GM12878 (cell line): ENCODE data around the gene SMG6. TPM values are rescaled to one million over a fixed set of nuclear protein-coding genes. Genes with fewer than 3 reads are reported as not detected.

Experiments used
- ATF7 ChIP-seq: fragments of 450-650 bp; IDR thresholded peaks from 2 replicates; pipeline ENCODE4 v1.6.1; 2016; ENCODE audit warnings: low read depth, mild to moderate bottlenecking
- CEBPB ChIP-seq, 2 experiments: fragments of 150-350 bp in 1 of 2; IDR thresholded peaks; 2 replicates each; pipeline ENCODE4 v1.6.1; 2012 to 2014; ENCODE audit warnings: low read depth in 2 of 2, low read length in 2 of 2, borderline replicate concordance in 1 of 2, inconsistent platforms in 1 of 2
- FOXM1 ChIP-seq: IDR thresholded peaks from 2 replicates; pipeline ENCODE4 v1.6.1; 2012; ENCODE audit warnings: low read depth, mild to moderate bottlenecking, inconsistent platforms, low read length, moderate library complexity
- IKZF2 ChIP-seq, 2 experiments: fragments of 450-650 bp; IDR thresholded peaks; 2 replicates each; pipeline ENCODE4 v1.6.1; 2017; ENCODE audit warnings: mild to moderate bottlenecking in 2 of 2, moderate library complexity in 2 of 2
- KLF5 ChIP-seq: fragments of 450-650 bp; IDR thresholded peaks from 2 replicates; pipeline ENCODE4 v1.6.1; 2014; ENCODE audit warnings: mild to moderate bottlenecking; ENCODE audit not compliant: partially characterized antibody
- MXI1 ChIP-seq: fragments of 150-350 bp; IDR thresholded peaks from 2 replicates; pipeline ENCODE4 v1.6.1; 2011; ENCODE audit warnings: low read depth, mild to moderate bottlenecking, inconsistent platforms, low read length, improper control_type of control experiment
- SIN3A ChIP-seq: IDR thresholded peaks from 2 replicates; pipeline ENCODE4 v1.6.1; 2012; ENCODE audit warnings: low read depth, low read length, improper control_type of control experiment
- TCF3 ChIP-seq: IDR thresholded peaks from 2 replicates; pipeline ENCODE4 v1.6.1; 2012; ENCODE audit warnings: low read depth, mild to moderate bottlenecking, low read length, borderline replicate concordance; ENCODE audit not compliant: insufficient read depth
- ZNF384 ChIP-seq: IDR thresholded peaks from 2 replicates; pipeline ENCODE4 v1.6.1; 2012; ENCODE audit warnings: low read depth, mild to moderate bottlenecking, low read length, improper control_type of control experiment, borderline replicate concordance
- ZSCAN29 ChIP-seq: fragments of 450-650 bp; IDR thresholded peaks from 2 replicates; pipeline ENCODE4 v1.6.1; 2017; ENCODE audit warnings: mild to moderate bottlenecking, moderate library complexity
- ZZZ3 ChIP-seq: IDR thresholded peaks from 2 replicates; pipeline ENCODE4 v1.6.1; 2011; ENCODE audit warnings: low read depth; ENCODE audit not compliant: control insufficient read depth, insufficient read length
- polyA plus RNA-seq, 11 experiments: library from polyadenylated mRNA; depleted of rRNA in 4 of 11; unstranded in 6 of 11; stranded (reverse) in 5 of 11; fragments of >200 nt; fragmentation: Nextera tagmentation in 4 of 11; fragmentation: Illumina TruSeq in 1 of 11; extraction: Ambion mirVana in 4 of 11; extraction: Trizol in 1 of 11; gene quantifications; 1 replicate in 1 of 11; 2 replicates in 10 of 11; pipeline versions ENCODE4 v1.2.1 to v1.2.3, GENCODE V29; 2011 to 2016; ENCODE audit warnings: inconsistent platforms in 2 of 11, missing spikeins in 2 of 11, low read depth in 1 of 11
- total RNA-seq, 4 experiments: library from RNA; depleted of rRNA in 3 of 4; stranded (reverse); fragments of >200 nt in 3 of 4; fragmentation: Illumina TruSeq in 1 of 4; extraction: Trizol in 1 of 4; gene quantifications; 2 replicates each; pipeline versions ENCODE4 v1.2.1 to v1.2.3, GENCODE V29; 2013 to 2021
- TF ChIP-seq, protein P1 (sequence below): fragments of 450-650 bp; IDR thresholded peaks from 2 replicates; pipeline ENCODE4 v1.6.1; 2018; ENCODE audit warnings: mild to moderate bottlenecking, low read depth, moderate library complexity; ENCODE audit not compliant: partially characterized antibody
- TF ChIP-seq, protein P2 (sequence below): fragments of 450-650 bp; IDR thresholded peaks from 2 replicates; pipeline ENCODE4 v1.6.1; 2017; ENCODE audit warnings: borderline replicate concordance
- TF ChIP-seq, protein P3 (sequence below): fragments of 450-650 bp; formaldehyde crosslinking; IDR thresholded peaks from 2 replicates; pipeline ENCODE4 v1.4.0; 2020; ENCODE audit warnings: mild to moderate bottlenecking, moderate library complexity
- TF ChIP-seq, protein P4 (sequence below), 3 experiments: IDR thresholded peaks in 2 of 3; conservative IDR thresholded peaks in 1 of 3; 2 replicates each; pipeline ENCODE4 v1.5.1; 2011; ENCODE audit warnings: low read depth in 3 of 3, low read length in 3 of 3, mild to moderate bottlenecking in 3 of 3, control low read depth in 2 of 3, moderate library complexity in 2 of 3, inconsistent platforms in 1 of 3, mixed read lengths in 1 of 3; ENCODE audit not compliant: control insufficient read depth in 2 of 3, insufficient read depth in 1 of 3; ENCODE audit errors: extremely low read depth in 1 of 3
- TF ChIP-seq, protein P5 (sequence below): IDR thresholded peaks from 2 replicates; pipeline ENCODE4 v1.6.1; 2011; ENCODE audit warnings: low read depth, mild to moderate bottlenecking, low read length, moderate library complexity, borderline replicate concordance; ENCODE audit errors: extremely low read depth

SMG6 gene
- total and polyA plus RNA-seq, 10 of the 15 experiments (the other 5 are each of a cell fraction or from before 2014, with no cell fraction given): 0.58 to 28.7 (median 15.7) TPM

DNA sequence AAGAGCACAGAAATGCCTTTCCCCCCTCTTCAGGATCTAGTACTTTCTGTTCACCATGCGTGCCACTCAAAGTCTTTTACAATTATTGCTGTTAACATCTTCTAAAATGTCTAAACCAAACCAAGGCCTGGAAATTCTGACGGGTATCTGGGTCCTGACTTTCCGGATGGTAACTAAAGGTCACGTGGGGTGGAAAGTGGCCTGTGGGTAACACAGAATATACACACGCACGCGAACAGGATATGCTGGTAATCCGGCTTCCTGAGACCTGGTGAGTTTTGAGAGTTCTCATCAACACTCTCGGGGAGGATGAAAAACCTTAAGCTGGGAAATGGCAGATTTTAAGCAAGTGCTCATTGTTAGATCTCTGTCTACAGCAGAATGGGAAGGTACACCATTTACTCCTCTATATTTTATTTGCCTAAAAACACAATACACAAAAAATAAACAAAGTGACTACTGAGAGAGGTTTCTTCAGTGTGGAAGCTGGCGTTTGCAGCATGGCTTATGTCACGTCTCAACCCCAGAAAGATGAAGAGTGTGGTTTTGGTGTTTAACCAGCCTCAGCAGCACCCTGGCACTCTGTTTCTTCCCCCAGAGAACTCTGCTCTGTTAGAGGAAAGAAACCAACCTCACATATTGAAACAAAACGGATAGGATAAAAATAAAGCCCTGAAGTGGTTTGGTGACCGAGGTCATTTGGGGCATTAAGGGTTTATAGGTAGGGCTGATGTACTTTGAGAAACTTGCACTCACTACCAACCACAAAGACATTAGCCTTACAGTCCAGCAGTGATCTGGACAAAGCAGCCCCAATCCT, 37.3 kb downstream of the SMG6 start (continued):
- TF ChIP-seq, protein P1, sequence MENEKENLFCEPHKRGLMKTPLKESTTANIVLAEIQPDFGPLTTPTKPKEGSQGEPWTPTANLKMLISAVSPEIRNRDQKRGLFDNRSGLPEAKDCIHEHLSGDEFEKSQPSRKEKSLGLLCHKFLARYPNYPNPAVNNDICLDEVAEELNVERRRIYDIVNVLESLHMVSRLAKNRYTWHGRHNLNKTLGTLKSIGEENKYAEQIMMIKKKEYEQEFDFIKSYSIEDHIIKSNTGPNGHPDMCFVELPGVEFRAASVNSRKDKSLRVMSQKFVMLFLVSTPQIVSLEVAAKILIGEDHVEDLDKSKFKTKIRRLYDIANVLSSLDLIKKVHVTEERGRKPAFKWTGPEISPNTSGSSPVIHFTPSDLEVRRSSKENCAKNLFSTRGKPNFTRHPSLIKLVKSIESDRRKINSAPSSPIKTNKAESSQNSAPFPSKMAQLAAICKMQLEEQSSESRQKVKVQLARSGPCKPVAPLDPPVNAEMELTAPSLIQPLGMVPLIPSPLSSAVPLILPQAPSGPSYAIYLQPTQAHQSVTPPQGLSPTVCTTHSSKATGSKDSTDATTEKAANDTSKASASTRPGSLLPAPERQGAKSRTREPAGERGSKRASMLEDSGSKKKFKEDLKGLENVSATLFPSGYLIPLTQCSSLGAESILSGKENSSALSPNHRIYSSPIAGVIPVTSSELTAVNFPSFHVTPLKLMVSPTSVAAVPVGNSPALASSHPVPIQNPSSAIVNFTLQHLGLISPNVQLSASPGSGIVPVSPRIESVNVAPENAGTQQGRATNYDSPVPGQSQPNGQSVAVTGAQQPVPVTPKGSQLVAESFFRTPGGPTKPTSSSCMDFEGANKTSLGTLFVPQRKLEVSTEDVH: peak; percentile 25
- TF ChIP-seq, protein P2, sequence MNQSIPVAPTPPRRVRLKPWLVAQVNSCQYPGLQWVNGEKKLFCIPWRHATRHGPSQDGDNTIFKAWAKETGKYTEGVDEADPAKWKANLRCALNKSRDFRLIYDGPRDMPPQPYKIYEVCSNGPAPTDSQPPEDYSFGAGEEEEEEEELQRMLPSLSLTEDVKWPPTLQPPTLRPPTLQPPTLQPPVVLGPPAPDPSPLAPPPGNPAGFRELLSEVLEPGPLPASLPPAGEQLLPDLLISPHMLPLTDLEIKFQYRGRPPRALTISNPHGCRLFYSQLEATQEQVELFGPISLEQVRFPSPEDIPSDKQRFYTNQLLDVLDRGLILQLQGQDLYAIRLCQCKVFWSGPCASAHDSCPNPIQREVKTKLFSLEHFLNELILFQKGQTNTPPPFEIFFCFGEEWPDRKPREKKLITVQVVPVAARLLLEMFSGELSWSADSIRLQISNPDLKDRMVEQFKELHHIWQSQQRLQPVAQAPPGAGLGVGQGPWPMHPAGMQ: no peak
- TF ChIP-seq ZSCAN29: peak; percentile 81; the same call in 1 of the 2 replicates
- TF ChIP-seq TCF3: peak; percentile 45; the same call in 1 of the 2 replicates
- TF ChIP-seq ZZZ3: no peak
- peak; percentile 63 for TF ChIP-seq MXI1
- TF ChIP-seq FOXM1: peak; percentile 95
- no peak for TF ChIP-seq CEBPB (IDR thresholded peaks at IDR 0.05; ENCODE audit: borderline replicate concordance in 1 of 2, low read depth in 2 of 2, low read length in 2 of 2)
- TF ChIP-seq, protein P3, sequence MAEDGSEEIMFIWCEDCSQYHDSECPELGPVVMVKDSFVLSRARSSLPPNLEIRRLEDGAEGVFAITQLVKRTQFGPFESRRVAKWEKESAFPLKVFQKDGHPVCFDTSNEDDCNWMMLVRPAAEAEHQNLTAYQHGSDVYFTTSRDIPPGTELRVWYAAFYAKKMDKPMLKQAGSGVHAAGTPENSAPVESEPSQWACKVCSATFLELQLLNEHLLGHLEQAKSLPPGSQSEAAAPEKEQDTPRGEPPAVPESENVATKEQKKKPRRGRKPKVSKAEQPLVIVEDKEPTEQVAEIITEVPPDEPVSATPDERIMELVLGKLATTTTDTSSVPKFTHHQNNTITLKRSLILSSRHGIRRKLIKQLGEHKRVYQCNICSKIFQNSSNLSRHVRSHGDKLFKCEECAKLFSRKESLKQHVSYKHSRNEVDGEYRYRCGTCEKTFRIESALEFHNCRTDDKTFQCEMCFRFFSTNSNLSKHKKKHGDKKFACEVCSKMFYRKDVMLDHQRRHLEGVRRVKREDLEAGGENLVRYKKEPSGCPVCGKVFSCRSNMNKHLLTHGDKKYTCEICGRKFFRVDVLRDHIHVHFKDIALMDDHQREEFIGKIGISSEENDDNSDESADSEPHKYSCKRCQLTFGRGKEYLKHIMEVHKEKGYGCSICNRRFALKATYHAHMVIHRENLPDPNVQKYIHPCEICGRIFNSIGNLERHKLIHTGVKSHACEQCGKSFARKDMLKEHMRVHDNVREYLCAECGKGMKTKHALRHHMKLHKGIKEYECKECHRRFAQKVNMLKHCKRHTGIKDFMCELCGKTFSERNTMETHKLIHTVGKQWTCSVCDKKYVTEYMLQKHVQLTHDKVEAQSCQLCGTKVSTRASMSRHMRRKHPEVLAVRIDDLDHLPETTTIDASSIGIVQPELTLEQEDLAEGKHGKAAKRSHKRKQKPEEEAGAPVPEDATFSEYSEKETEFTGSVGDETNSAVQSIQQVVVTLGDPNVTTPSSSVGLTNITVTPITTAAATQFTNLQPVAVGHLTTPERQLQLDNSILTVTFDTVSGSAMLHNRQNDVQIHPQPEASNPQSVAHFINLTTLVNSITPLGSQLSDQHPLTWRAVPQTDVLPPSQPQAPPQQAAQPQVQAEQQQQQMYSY (CRISPR knock-in tag): peak; percentile 38; the same call in 1 of the 2 replicates
- peak; percentile 83 for TF ChIP-seq ATF7
- TF ChIP-seq, protein P4, sequence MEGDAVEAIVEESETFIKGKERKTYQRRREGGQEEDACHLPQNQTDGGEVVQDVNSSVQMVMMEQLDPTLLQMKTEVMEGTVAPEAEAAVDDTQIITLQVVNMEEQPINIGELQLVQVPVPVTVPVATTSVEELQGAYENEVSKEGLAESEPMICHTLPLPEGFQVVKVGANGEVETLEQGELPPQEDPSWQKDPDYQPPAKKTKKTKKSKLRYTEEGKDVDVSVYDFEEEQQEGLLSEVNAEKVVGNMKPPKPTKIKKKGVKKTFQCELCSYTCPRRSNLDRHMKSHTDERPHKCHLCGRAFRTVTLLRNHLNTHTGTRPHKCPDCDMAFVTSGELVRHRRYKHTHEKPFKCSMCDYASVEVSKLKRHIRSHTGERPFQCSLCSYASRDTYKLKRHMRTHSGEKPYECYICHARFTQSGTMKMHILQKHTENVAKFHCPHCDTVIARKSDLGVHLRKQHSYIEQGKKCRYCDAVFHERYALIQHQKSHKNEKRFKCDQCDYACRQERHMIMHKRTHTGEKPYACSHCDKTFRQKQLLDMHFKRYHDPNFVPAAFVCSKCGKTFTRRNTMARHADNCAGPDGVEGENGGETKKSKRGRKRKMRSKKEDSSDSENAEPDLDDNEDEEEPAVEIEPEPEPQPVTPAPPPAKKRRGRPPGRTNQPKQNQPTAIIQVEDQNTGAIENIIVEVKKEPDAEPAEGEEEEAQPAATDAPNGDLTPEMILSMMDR (IDR thresholded peaks at IDR 0.05 in 2 of 3, conservative IDR thresholded peaks at IDR 0.05 in 1 of 3; ENCODE audit: control insufficient read depth in 2 of 3, extremely low read depth in 1 of 3, insufficient read depth in 1 of 3, low read depth in 3 of 3, low read length in 3 of 3): no peak
- no peak for TF ChIP-seq KLF5
- TF ChIP-seq, protein P5, sequence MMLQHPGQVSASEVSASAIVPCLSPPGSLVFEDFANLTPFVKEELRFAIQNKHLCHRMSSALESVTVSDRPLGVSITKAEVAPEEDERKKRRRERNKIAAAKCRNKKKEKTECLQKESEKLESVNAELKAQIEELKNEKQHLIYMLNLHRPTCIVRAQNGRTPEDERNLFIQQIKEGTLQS: peak; percentile 65; the same call in 1 of the 2 replicates
- peak; percentile 88 to 90 for TF ChIP-seq IKZF2 (IDR thresholded peaks at IDR 0.05)
- no peak for TF ChIP-seq ZNF384
- 0 out of 2 replicates have a peak, but pooled peaks have one; percentile 18 for TF ChIP-seq SIN3A
